OCI-LY7 (cell line): ENCODE results near the gene PPP2R3A. TPM values are rescaled to one million over a fixed set of nuclear protein-coding genes. Genes with fewer than 3 reads are reported as not detected.
A peak's percentile ranks its signal among the peaks of the same experiment; 100 is the strongest.
"Not testable (repeated sequence)": the region's sequence is repeated elsewhere in the genome, so short reads cannot be mapped to it uniquely, and the experiment has no call there.

ENCODE experiments used
- BruUV-seq: library from RNA; stranded (reverse); fragments of 400-500 nt; replicated peaks from 2 replicates; lab custom pipeline; 2021; lab: Mats Ljungman, UMichigan
- CTCF ChIA-PET: fragments of 300-600 bp; sonication (Branson Sonifier 250); formaldehyde crosslinking; loops from one replicate; lab custom pipeline; 2022; ENCODE audit warnings: antibody characterized with exemption; ENCODE audit not compliant: unreplicated experiment; lab: Charles Lee
- POLR2A ChIA-PET: fragments of 300-600 bp; sonication (Branson Sonifier 250); formaldehyde crosslinking; loops from one replicate; lab custom pipeline; 2022; ENCODE audit warnings: antibody characterized with exemption; lab: Charles Lee
- DNase-seq: peaks from one replicate; pipeline ENCODE4 v3.0.0-alpha.2; 2015; ENCODE audit warnings: low spot score
- H2AFZ ChIP-seq: fragments of 200-600 bp; sonication (generic), shearing (Covaris generic); 2 replicates; pipeline ENCODE4 v1.6.1; 2014; ENCODE audit warnings: mild to moderate bottlenecking, antibody characterized with exemption, low read length, moderate library complexity
- H3K27ac ChIP-seq: fragments of 200-600 bp; sonication (generic); 2 replicates; pipeline ENCODE4 v1.5.1; 2014; ENCODE audit warnings: mixed run types, low read depth, mild to moderate bottlenecking, moderate library complexity, low read length, inconsistent platforms; ENCODE audit not compliant: poor library complexity, severe bottlenecking
- H3K36me3 ChIP-seq: fragments of 200-600 bp; sonication (generic); 2 replicates; pipeline ENCODE4 v1.6.1; 2014; ENCODE audit warnings: mild to moderate bottlenecking, antibody characterized with exemption, low read length, moderate library complexity, mixed read lengths; ENCODE audit not compliant: insufficient read depth
- H3K4me1 ChIP-seq: fragments of 200-600 bp; sonication (generic); 2 replicates; pipeline ENCODE4 v1.5.1; 2014; ENCODE audit warnings: mild to moderate bottlenecking, low read length; ENCODE audit not compliant: insufficient read depth, poor library complexity, severe bottlenecking
- H3K4me2 ChIP-seq: fragments of 200-600 bp; sonication (generic); 2 replicates; pipeline ENCODE4 v1.6.1; 2014; ENCODE audit warnings: mild to moderate bottlenecking, low read length
- H3K4me3 ChIP-seq: fragments of 200-600 bp; sonication (generic); 2 replicates; pipeline ENCODE4 v1.5.1; 2014; ENCODE audit warnings: mild to moderate bottlenecking, low read depth, low read length; ENCODE audit not compliant: poor library complexity, severe bottlenecking
- H3K79me2 ChIP-seq: fragments of 200-600 bp; sonication (generic); 2 replicates; pipeline ENCODE4 v1.6.1; 2016; ENCODE audit warnings: low read depth, mild to moderate bottlenecking, low read length, moderate library complexity, mixed read lengths; ENCODE audit not compliant: insufficient read depth
- H3K9me2 ChIP-seq: fragments of 200-600 bp; sonication (generic); 2 replicates; pipeline ENCODE4 v1.6.1; 2016; ENCODE audit warnings: mild to moderate bottlenecking, low read length, mixed read lengths; ENCODE audit not compliant: insufficient read depth
- H3K9me3 ChIP-seq: fragments of 200-600 bp; sonication (generic); 2 replicates; pipeline ENCODE4 v1.6.1; 2014; ENCODE audit warnings: mild to moderate bottlenecking, mixed run types, low read length, mixed read lengths
- H4K20me1 ChIP-seq: fragments of 200-600 bp; sonication (generic); 2 replicates; pipeline ENCODE4 v1.6.1; 2014; ENCODE audit warnings: mild to moderate bottlenecking, antibody characterized with exemption, low read length, moderate library complexity, mixed read lengths; ENCODE audit not compliant: insufficient read depth
- CTCF ChIP-seq: fragments of 200-600 bp; sonication (generic); conservative IDR thresholded peaks from 2 replicates; pipeline ENCODE4 v1.5.1; 2014; ENCODE audit warnings: mild to moderate bottlenecking, antibody characterized with exemption, low read length, moderate library complexity, mixed read lengths
- EZH2phosphoT487 ChIP-seq: fragments of 200-600 bp; sonication (generic); IDR thresholded peaks from 2 replicates; pipeline ENCODE4 v1.6.1; 2018; ENCODE audit warnings: low read depth, borderline replicate concordance, mild to moderate bottlenecking, mixed run types, antibody characterized with exemption, low read length, moderate library complexity, mixed read lengths
- intact Hi-C: fragments of 100-400 bp; cut with micrococcal nuclease; formaldehyde crosslinking; loops from one replicate; pipeline ENCODE4 v1.10.0; 2022; ENCODE audit not compliant: unreplicated experiment
- total RNA-seq, 2 experiments: library from RNA; depleted of rRNA in 1 of 2; stranded (reverse); fragments of >200 nt in 1 of 2; shearing (Covaris generic) in 1 of 2; gene quantifications; 2 replicates each; pipeline ENCODE4 v1.2.3, GENCODE V29; 2014 to 2022

Gene PPP2R3A
- total RNA-seq, 2 experiments from 2014 or later, result 0.22 to 0.27 TPM

- no peak for DNase-seq
- no peak overlapping the region for H3K27ac ChIP-seq
- no peaks in the 10 kb centered on the region for H4K20me1 ChIP-seq
- H3K4me3 ChIP-seq, result no peak overlapping the region
- peaks cover 13% of the 10 kb centered on the region for H3K4me1 ChIP-seq
- H3K4me2 ChIP-seq, result peak overlapping the region; percentile 37
- H2AFZ ChIP-seq, result peak overlapping the region; percentile 59; the same call in 1 of the 2 replicates
- ChIA-PET POLR2A (interaction anchor here (0.6 to 2.0 kb wide), 5 partner anchors 9 to 643 kb away, joined by 3 to 5 read pairs (median 3); partner anchors contain the start of gene STAG1), CTCF (no interaction called here)
- no peak for TF ChIP-seq EZH2phosphoT487
- no peak for TF ChIP-seq CTCF
- H3K79me2 ChIP-seq, result no peaks in the 10 kb centered on the region
- no peaks in the 10 kb centered on the region for H3K9me3 ChIP-seq
- intact Hi-C loops, result no loop called here
- H3K9me2 ChIP-seq, result no peaks in the 10 kb centered on the region
- BruUV-seq, result no TSS peak
- no peaks in the 10 kb centered on the region for H3K36me3 ChIP-seq
Measured at GRCh38 chr3:136109499-136109898, 144.0 kb downstream of the PPP2R3A start.

GRCh38 chr3:136110481-136110880 lies 145.0 kb downstream of the PPP2R3A start:
- no peak for TF ChIP-seq EZH2phosphoT487
- no peak for TF ChIP-seq CTCF
- Histone ChIP-seq H3K9me2 (no peaks in the 10 kb centered on the region), H3K4me3 (no peak overlapping the region), H4K20me1 (no peaks in the 10 kb centered on the region), H2AFZ (no peak overlapping the region), H3K4me1 (peaks cover 13% of the 10 kb centered on the region), H3K9me3 (no peaks in the 10 kb centered on the region), H3K36me3 (no peaks in the 10 kb centered on the region), H3K4me2 (no peak overlapping the region), H3K79me2 (no peaks in the 10 kb centered on the region), H3K27ac (no peak overlapping the region)
- intact Hi-C loops, result no loop called here
- no TSS peak for BruUV-seq
- no peak for DNase-seq
- ChIA-PET POLR2A (interaction anchor here (0.6 to 0.9 kb wide), 2 partner anchors 87 to 1178 kb away, joined by 3 read pairs; no protein-coding TSS in a partner anchor), CTCF (no interaction called here)

- Histone ChIP-seq H3K4me2 (no peak overlapping the region), H3K4me3 (no peak overlapping the region), H3K27ac (no peak overlapping the region), H4K20me1 (no peaks in the 10 kb centered on the region), H3K4me1 (peaks cover 4% of the 10 kb centered on the region), H3K79me2 (no peaks in the 10 kb centered on the region), H3K9me3 (no peaks in the 10 kb centered on the region), H3K36me3 (no peaks in the 10 kb centered on the region), H2AFZ (no peak overlapping the region), H3K9me2 (no peaks in the 10 kb centered on the region)
- no TSS peak for BruUV-seq
- ChIA-PET CTCF (no interaction called here), POLR2A (interaction anchor here (0.6 kb wide), 1 partner anchor 304 kb away, joined by 3 read pairs; no protein-coding TSS in a partner anchor)
- no peak for DNase-seq
- intact Hi-C loops, result no loop called here
- TF ChIP-seq EZH2phosphoT487 (no peak), CTCF (no peak)
Measured at GRCh38 chr3:136114421-136114820, 148.9 kb downstream of the PPP2R3A start.

- intact Hi-C loops, POLR2A ChIA-PET, H3K4me3 ChIP-seq, H3K79me2 ChIP-seq, H4K20me1 ChIP-seq, H3K27ac ChIP-seq, H3K36me3 ChIP-seq, CTCF ChIA-PET, H3K9me2 ChIP-seq, H3K4me1 ChIP-seq, H2AFZ ChIP-seq, H3K9me3 ChIP-seq, BruUV-seq, DNase-seq, H3K4me2 ChIP-seq: not testable (repeated sequence)
Measured at GRCh38 chr3:136119332-136119731, 153.8 kb downstream of the PPP2R3A start.
